ENCODE data around the gene NXF1. TPM values are rescaled to one million over a fixed set of nuclear protein-coding genes. Genes with fewer than 3 reads are reported as not detected.

NXF1 gene
- total and polyA plus RNA-seq, 2 of the 13 experiments (the other 11 are each of a cell fraction or from before 2014, with no cell fraction given), result 30.4 to 30.9 TPM

GRCh38 chr11:62831520-62832335 is 26.5 kb upstream of the NXF1 start, which contains the start of gene STX5 (continued):
- TF ChIP-seq STAT6 (CRISPR knock-in tag; IDR thresholded peaks at IDR 0.05; ENCODE audit: borderline replicate concordance) (no peak), ATF7 (IDR thresholded peaks at IDR 0.05) (peak; percentile 23; the same call in 1 of the 2 replicates), ATF7 (CRISPR knock-in tag; IDR thresholded peaks at IDR 0.05) (peak; percentile 56), IRF9 (CRISPR knock-in tag; IDR thresholded peaks at IDR 0.05; ENCODE audit: borderline replicate concordance) (no peak), SRSF1 (optimal IDR thresholded peaks at IDR 0.05; ENCODE audit: low read depth, low read length) (peak; percentile 78), USF2 (IDR thresholded peaks at IDR 0.05; ENCODE audit: low read depth, low read length) (peak; percentile 26; the same call in 1 of the 2 replicates), USF2 (CRISPR knock-in tag; IDR thresholded peaks at IDR 0.05; ENCODE audit: borderline replicate concordance) (peak; percentile 61), NR2C2 (CRISPR knock-in tag; IDR thresholded peaks at IDR 0.05; ENCODE audit: borderline replicate concordance) (peak; percentile 63; the same call in 1 of the 2 replicates), FOXK1 (CRISPR knock-in tag; IDR thresholded peaks at IDR 0.05; ENCODE audit: borderline replicate concordance, low read depth) (peak; percentile 93; the same call in 1 of the 2 replicates), ZNF33B (CRISPR knock-in tag; IDR thresholded peaks at IDR 0.05) (peak; percentile 50; the same call in 1 of the 2 replicates), NKX3-1 (CRISPR knock-in tag; IDR thresholded peaks at IDR 0.05) (no peak), ZMYM2 (CRISPR knock-in tag; IDR thresholded peaks at IDR 0.05) (no peak), POLR2G (IDR thresholded peaks at IDR 0.05; ENCODE audit: low read depth, low read length) (peak; percentile 67), PTBP1 (IDR thresholded peaks at IDR 0.05; ENCODE audit: low read depth, low read length, poor library complexity, severe bottlenecking) (no peak), ZNF44 (CRISPR knock-in tag; IDR thresholded peaks at IDR 0.05) (peak; percentile 69; the same call in 1 of the 2 replicates)
- TF ChIP-seq, protein P1, sequence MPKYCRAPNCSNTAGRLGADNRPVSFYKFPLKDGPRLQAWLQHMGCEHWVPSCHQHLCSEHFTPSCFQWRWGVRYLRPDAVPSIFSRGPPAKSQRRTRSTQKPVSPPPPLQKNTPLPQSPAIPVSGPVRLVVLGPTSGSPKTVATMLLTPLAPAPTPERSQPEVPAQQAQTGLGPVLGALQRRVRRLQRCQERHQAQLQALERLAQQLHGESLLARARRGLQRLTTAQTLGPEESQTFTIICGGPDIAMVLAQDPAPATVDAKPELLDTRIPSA (CRISPR knock-in tag; IDR thresholded peaks at IDR 0.05; ENCODE audit: borderline replicate concordance), result no peak
- TF ChIP-seq, protein P2, sequence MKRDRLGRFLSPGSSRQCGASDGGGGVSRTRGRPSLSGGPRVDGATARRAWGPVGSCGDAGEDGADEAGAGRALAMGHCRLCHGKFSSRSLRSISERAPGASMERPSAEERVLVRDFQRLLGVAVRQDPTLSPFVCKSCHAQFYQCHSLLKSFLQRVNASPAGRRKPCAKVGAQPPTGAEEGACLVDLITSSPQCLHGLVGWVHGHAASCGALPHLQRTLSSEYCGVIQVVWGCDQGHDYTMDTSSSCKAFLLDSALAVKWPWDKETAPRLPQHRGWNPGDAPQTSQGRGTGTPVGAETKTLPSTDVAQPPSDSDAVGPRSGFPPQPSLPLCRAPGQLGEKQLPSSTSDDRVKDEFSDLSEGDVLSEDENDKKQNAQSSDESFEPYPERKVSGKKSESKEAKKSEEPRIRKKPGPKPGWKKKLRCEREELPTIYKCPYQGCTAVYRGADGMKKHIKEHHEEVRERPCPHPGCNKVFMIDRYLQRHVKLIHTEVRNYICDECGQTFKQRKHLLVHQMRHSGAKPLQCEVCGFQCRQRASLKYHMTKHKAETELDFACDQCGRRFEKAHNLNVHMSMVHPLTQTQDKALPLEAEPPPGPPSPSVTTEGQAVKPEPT (CRISPR knock-in tag; IDR thresholded peaks at IDR 0.05; ENCODE audit: low read depth), result 0 out of 2 replicates have a peak, but pooled peaks have one; percentile 23
